ENCODE results near the gene TMCO6.
"Not testable (repeated sequence)": the region's sequence is repeated elsewhere in the genome, so short reads cannot be mapped to it uniquely, and the experiment has no call there.

DNA sequence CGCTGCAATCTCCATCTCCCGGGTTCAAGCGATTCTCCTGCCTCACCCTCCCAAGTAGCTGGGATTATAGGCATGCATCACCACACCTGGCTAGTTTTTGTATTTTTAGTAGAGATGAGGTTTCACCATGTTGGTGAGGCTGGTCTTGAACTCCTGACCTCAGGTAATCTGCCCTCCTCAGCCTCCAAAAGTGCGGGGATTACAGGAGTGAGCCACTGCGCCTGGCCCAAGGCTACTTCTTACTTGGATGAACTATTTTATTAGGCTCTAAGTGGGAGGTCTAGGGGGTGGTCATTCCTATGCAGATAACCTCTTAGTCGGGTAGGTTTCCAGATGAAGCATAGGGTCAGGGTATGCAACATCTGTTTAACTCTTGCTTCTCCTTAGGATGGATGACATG, 21.1 kb downstream of the TMCO6 start:
- not testable (repeated sequence) for TF ChIP-seq CTCF (conservative IDR thresholded peaks at IDR 0.05 in 1 of 2, IDR thresholded peaks at IDR 0.05 in 1 of 2; ENCODE audit: extremely low read depth in 1 of 2, insufficient read depth in 1 of 2, low read depth in 1 of 2, low read length in 2 of 2); EZH2 (IDR thresholded peaks at IDR 0.05; ENCODE audit: borderline replicate concordance, low read length)

Data from mammary epithelial cell (primary cell).